GM12873 (cell line): ENCODE data around the gene POLR2J.

Experiments used
- CTCF ChIP-seq: IDR thresholded peaks from 2 replicates; pipeline ENCODE4 v1.5.1; 2012; ENCODE audit warnings: low read depth, mild to moderate bottlenecking, moderate library complexity, low read length, control low read depth; ENCODE audit not compliant: insufficient read depth; ENCODE audit errors: missing control alignments

The POLR2J gene

GRCh38 chr7:102424787-102425218, 53.9 kb downstream of the POLR2J start:
- no peak for TF ChIP-seq CTCF

- no peak for TF ChIP-seq CTCF
Measured at GRCh38 chr7:102424129-102424551, 54.6 kb downstream of the POLR2J start.
